Fibroblast of lung (primary cell): ENCODE measurements around the gene S100A12. TPM values are rescaled to one million over a fixed set of nuclear protein-coding genes. Genes with fewer than 3 reads are reported as not detected.
A peak's percentile ranks its signal among the peaks of the same experiment; 100 is the strongest.
"Not testable (repeated sequence)": the region's sequence is repeated elsewhere in the genome, so short reads cannot be mapped to it uniquely, and the experiment has no call there.

Experiments used
- DNase-seq, 2 donors: peaks; one replicate each; pipeline versions ENCODE4 v3.0.0 to v3.0.0-alpha.2; 2010; ENCODE audit warnings: low read depth in 2 of 2
- H2AFZ ChIP-seq: 2 replicates; pipeline ENCODE4 v1.5.1; 2012; ENCODE audit warnings: low read length, control low read depth, inconsistent platforms
- H3K27ac ChIP-seq: 2 replicates; pipeline ENCODE4 v1.5.1; 2011; ENCODE audit warnings: low read length, control low read depth; ENCODE audit not compliant: insufficient read depth
- H3K27me3 ChIP-seq: 2 replicates; pipeline ENCODE4 v1.5.1; 2011; ENCODE audit warnings: mild to moderate bottlenecking, low read length; ENCODE audit not compliant: control insufficient read depth, insufficient read depth
- H3K36me3 ChIP-seq: 2 replicates; pipeline ENCODE4 v1.5.1; 2011; ENCODE audit warnings: low read length; ENCODE audit not compliant: control insufficient read depth, insufficient read depth
- H3K4me1 ChIP-seq: 2 replicates; pipeline ENCODE4 v1.5.1; 2011; ENCODE audit warnings: low read length; ENCODE audit not compliant: control insufficient read depth, insufficient read depth; ENCODE audit errors: extremely low read depth
- H3K4me2 ChIP-seq: 2 replicates; pipeline ENCODE4 v1.5.1; 2011; ENCODE audit warnings: low read length, control low read depth; ENCODE audit not compliant: insufficient read depth; ENCODE audit errors: extremely low read depth
- H3K4me3 ChIP-seq, 4 experiments: fragments of 200-600 bp in 1 of 4; sonication (generic) in 1 of 4; replicated peaks in 1 of 4; 2 replicates each; pipeline ENCODE4 v1.5.1; 2011 to 2016; ENCODE audit warnings: low read length in 4 of 4, low read depth in 3 of 4, mild to moderate bottlenecking in 3 of 4, control low read depth in 2 of 4, inconsistent platforms in 1 of 4, mixed read lengths in 1 of 4; ENCODE audit not compliant: insufficient read depth in 1 of 4; ENCODE audit errors: control extremely low read depth in 1 of 4
- H3K79me2 ChIP-seq: 2 replicates; pipeline ENCODE4 v1.5.1; 2012; ENCODE audit warnings: mild to moderate bottlenecking, low read length, inconsistent platforms; ENCODE audit not compliant: control insufficient read depth, insufficient read depth
- H3K9ac ChIP-seq: 2 replicates; pipeline ENCODE4 v1.5.1; 2011; ENCODE audit warnings: mild to moderate bottlenecking, low read length, control low read depth; ENCODE audit not compliant: insufficient read depth
- H3K9me3 ChIP-seq: 2 replicates; pipeline ENCODE4 v1.5.1; 2012; ENCODE audit warnings: low read depth, low read length; ENCODE audit not compliant: control insufficient read depth, insufficient read depth
- H4K20me1 ChIP-seq: 2 replicates; pipeline ENCODE4 v1.5.1; 2011; ENCODE audit warnings: low read length; ENCODE audit not compliant: control insufficient read depth, insufficient read depth; ENCODE audit errors: extremely low read depth
- CTCF ChIP-seq, 2 donors: IDR thresholded peaks in 1 of 2; conservative IDR thresholded peaks in 1 of 2; 1 replicate in 1 of 2; 2 replicates in 1 of 2; pipeline ENCODE4 v1.5.1; 2011 to 2012; ENCODE audit warnings: low read length in 2 of 2, control low read depth in 1 of 2, inconsistent platforms in 1 of 2, low read depth in 1 of 2, mild to moderate bottlenecking in 1 of 2
- EZH2 ChIP-seq: IDR thresholded peaks from 2 replicates; pipeline ENCODE4 v1.5.1; 2012; ENCODE audit warnings: low read length, control low read depth, mild to moderate bottlenecking; ENCODE audit errors: missing control alignments
- polyA minus RNA-seq: library from RNA; depleted of rRNA, polyadenylated mRNA; stranded (reverse); fragments of >200 nt; gene quantifications from 2 replicates; pipeline ENCODE4 v1.2.3, GENCODE V29; 2011; ENCODE audit warnings: low replicate concordance
- polyA plus RNA-seq, 2 donors: library from polyadenylated mRNA; depleted of rRNA in 1 of 2; stranded (reverse) in 1 of 2; unstranded in 1 of 2; fragments of >200 nt; gene quantifications; 2 replicates each; pipeline ENCODE4 v1.2.1, GENCODE V29; 2011 to 2012; ENCODE audit warnings: missing spikeins in 1 of 2
- total RNA-seq: library from RNA; depleted of rRNA; stranded (reverse); fragments of >200 nt; gene quantifications from 2 replicates; pipeline ENCODE4 v1.2.1, GENCODE V29; 2014

S100A12 gene
- not detected in 2 replicates for total RNA-seq
- polyA plus RNA-seq, result not detected in 2 replicates
- polyA plus RNA-seq (2012), result not detected in 2 replicates
- polyA minus RNA-seq, result not detected in 2 replicates

DNA sequence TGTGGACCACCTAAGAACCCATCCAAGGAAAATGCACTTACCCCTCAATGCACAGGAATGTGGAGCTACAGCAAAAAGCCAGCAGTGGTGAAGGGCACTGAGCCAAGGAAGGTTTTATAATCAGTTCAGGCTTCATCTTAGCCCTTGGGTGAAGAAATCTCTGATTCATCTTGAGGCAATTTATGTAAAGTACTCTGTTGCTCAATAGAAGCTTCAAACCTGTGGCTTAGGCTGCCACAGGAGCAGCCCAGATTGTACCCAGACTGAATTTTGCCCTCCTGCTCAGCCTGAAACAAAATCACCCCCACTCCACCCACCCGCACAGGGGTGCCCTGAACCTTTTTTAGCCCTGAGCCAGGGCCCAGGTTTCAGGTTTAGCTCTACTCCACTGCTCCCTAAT lies at the start of gene S100A12:
Gene S100A12, minus strand, starts transcription at position 111 of the 400 bp plus-strand sequence. CDS start 1,029 bp downstream, outside the sequence.
- Histone ChIP-seq H2AFZ (no peak within 1 kb of the TSS), H3K9ac (no peak within 1 kb of the TSS), H3K27ac (no peak within 1 kb of the TSS), H3K4me1 (no peaks in the 10 kb centered on the region), H4K20me1 (no peaks in the 10 kb centered on the region), H3K36me3 (no peaks in the 10 kb centered on the region), H3K4me2 (no peak within 1 kb of the TSS), H3K27me3 (peaks cover 3% of the 10 kb centered on the region), H3K4me3 (no peak within 1 kb of the TSS), H3K79me2 (no peaks in the 10 kb centered on the region), H3K9me3 (no peaks in the 10 kb centered on the region)
- TF ChIP-seq EZH2 (no peak), CTCF (conservative IDR thresholded peaks at IDR 0.05 in 1 of 2, IDR thresholded peaks at IDR 0.05 in 1 of 2; ENCODE audit: low read depth in 1 of 2, low read length in 2 of 2) (no peak)
- DNase-seq, result peak; percentile 54 to 91

- H3K4me3 ChIP-seq, result no peak overlapping the region
- no peak overlapping the region for H3K4me2 ChIP-seq
- no peaks in the 10 kb centered on the region for H3K79me2 ChIP-seq
- H3K9me3 ChIP-seq, result no peaks in the 10 kb centered on the region
- no peaks in the 10 kb centered on the region for H4K20me1 ChIP-seq
- H3K4me1 ChIP-seq, result no peaks in the 10 kb centered on the region
- peak; percentile 52 to 66 for DNase-seq
- no peak overlapping the region for H3K9ac ChIP-seq
- H2AFZ ChIP-seq, result no peak overlapping the region
- no peaks in the 10 kb centered on the region for H3K27me3 ChIP-seq
- TF ChIP-seq EZH2, result no peak
- no peak for TF ChIP-seq CTCF (conservative IDR thresholded peaks at IDR 0.05 in 1 of 2, IDR thresholded peaks at IDR 0.05 in 1 of 2; ENCODE audit: low read depth in 1 of 2, low read length in 2 of 2)
- no peak overlapping the region for H3K27ac ChIP-seq
- H3K36me3 ChIP-seq, result no peaks in the 10 kb centered on the region
Observed at GRCh38 chr1:153422450-153423068, 47.1 kb upstream of the S100A12 start.

DNA sequence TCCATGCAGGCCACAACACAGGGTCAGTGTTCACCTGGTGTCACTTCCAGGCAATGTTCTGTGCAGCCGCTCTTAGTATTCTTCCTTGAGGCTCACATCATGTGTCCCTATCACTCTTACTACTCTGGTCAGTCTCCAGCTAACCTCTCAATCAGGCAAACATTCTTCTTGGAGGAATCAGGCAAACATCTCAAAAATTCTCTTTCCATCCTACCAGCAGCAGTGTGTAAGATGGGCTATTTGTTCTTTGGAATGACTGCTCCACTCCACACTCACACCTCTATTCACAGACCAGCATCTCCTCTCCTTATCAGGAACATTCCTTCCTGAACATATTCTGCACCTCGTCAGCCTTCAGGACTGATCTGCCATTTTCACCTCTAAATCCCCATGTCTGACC lies 44.9 kb upstream of the S100A12 start:
- no peak overlapping the region for H2AFZ ChIP-seq
- TF ChIP-seq EZH2, result no peak
- no peak overlapping the region for H3K9ac ChIP-seq
- H3K4me1 ChIP-seq, result no peaks in the 10 kb centered on the region
- H3K4me3 ChIP-seq, result no peak overlapping the region
- H3K27me3 ChIP-seq, result no peaks in the 10 kb centered on the region
- no peaks in the 10 kb centered on the region for H4K20me1 ChIP-seq
- H3K9me3 ChIP-seq, result no peaks in the 10 kb centered on the region
- no peak for DNase-seq
- no peaks in the 10 kb centered on the region for H3K36me3 ChIP-seq
- no peaks in the 10 kb centered on the region for H3K79me2 ChIP-seq
- H3K27ac ChIP-seq, result no peak overlapping the region
- H3K4me2 ChIP-seq, result no peak overlapping the region

GRCh38 chr1:153419436-153419793 lies 44.0 kb upstream of the S100A12 start:
- H3K27ac ChIP-seq, H3K36me3 ChIP-seq, H2AFZ ChIP-seq, H3K4me1 ChIP-seq, H3K4me2 ChIP-seq, DNase-seq, H3K4me3 ChIP-seq, H3K79me2 ChIP-seq, H4K20me1 ChIP-seq, H3K27me3 ChIP-seq, H3K9me3 ChIP-seq, H3K9ac ChIP-seq: not testable (repeated sequence)

DNA sequence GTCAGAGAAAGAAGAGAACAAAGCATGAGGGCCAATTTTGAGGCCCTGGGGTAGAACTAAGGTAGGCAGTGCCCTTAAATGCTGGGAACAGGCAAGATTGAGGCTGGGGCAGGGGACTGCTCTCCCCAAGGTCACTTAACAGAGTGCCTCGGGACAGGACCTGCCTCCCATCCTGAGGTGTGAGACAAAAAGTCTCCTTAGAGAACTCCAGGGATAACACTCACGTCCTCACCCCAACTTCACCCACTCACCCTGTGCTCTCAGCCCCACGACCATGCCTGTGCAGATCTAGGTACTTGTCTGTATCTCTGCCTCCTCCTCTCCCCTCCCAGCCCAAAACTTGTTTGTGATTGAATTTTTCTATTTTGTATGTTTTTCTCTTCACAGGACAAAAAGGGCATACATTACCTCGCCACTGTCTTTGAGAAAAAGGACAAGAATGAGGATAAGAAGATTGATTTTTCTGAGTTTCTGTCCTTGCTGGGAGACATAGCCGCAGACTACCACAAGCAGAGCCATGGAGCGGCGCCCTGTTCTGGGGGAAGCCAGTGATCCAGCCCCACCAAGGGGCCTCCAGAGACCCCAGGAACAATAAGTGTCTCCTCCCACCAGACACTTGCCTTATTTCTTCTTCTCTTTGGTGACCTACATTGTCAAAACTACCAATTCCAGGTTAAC lies 43.5 kb upstream of the S100A12 start:
- H3K79me2 ChIP-seq, H3K9ac ChIP-seq, H2AFZ ChIP-seq, H3K36me3 ChIP-seq, H3K4me2 ChIP-seq, H3K9me3 ChIP-seq, H4K20me1 ChIP-seq, H3K4me1 ChIP-seq, H3K4me3 ChIP-seq, H3K27me3 ChIP-seq, DNase-seq, H3K27ac ChIP-seq: not testable (repeated sequence)
